Measurements from ENCODE around the gene KRTAP10-11. TPM values are rescaled to one million over a fixed set of nuclear protein-coding genes. Genes with fewer than 3 reads are reported as not detected.

The KRTAP10-11 gene
- total and polyA plus RNA-seq, 12 donors: not detected

DNA sequence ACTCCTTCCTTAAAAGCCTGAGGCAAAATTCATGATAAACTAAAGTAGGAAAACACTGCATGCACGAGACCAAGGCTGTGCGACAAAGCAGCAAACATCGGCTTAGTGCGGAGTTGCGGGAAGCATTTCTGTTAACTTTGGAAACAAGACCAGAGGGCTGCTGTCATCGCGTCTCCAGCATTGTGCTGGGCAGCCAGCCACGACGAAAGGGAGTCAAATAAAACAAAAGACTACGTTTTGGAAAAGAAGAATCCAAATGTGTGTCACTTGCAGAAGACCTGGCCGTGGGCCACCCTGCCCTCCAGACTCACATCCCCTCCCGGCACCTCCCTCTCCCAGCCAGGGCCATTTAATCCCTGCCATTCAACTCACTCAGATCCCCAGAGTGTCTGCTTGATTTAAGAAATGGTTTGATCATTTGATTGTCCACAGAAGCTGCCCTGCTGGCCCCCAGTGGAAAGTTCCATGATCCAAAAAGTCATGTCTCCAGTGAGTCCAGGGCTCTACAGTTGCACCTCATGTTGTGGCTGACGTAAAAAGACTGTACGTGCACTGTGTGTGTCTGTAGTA, 2.4 kb upstream of the KRTAP10-11 start:
- WGBS, 4 donors: 41 to 72% (median 61%) methylated on average over 14 of the region's 14 CpGs
- H3K4me3 ChIP-seq: no peak overlapping the region

DNA sequence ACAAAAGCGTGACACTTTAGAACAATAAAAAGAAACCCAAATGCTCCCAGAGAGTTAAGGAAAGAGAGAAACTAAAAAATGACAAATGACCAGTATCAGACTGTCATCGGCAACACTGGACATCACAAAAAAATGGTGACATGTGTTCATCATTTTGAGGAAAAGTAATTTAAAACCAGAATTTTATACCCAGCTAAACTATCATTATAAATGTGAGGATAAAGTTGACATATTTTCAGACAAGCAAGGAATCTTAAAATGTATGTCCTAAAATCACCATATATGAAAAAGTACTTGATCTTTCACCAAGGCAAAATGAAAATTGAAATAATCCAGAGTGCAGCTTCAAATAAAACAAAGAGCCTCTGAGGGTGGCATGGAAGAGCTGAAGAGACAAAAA, 1.3 kb upstream of the KRTAP10-11 start:
- no peaks in the 10 kb centered on the region for H3K27me3 ChIP-seq

More for the DNA sequence above, 2.4 kb upstream of the KRTAP10-11 start:
- Histone ChIP-seq H3K4me1 (replicated peaks in 1 of 2) (no peaks in the 10 kb centered on the region), H3K27me3 (no peaks in the 10 kb centered on the region), H3K9me3 (replicated peaks in 1 of 3) (no peaks in the 10 kb centered on the region), H3K36me3 (replicated peaks in 1 of 2) (no peaks in the 10 kb centered on the region), H3K27ac (no peak overlapping the region)
- no peak for DNase-seq
- TF ChIP-seq POLR2A (IDR thresholded peaks at IDR 0.05): no peak
- TF ChIP-seq, protein P1, sequence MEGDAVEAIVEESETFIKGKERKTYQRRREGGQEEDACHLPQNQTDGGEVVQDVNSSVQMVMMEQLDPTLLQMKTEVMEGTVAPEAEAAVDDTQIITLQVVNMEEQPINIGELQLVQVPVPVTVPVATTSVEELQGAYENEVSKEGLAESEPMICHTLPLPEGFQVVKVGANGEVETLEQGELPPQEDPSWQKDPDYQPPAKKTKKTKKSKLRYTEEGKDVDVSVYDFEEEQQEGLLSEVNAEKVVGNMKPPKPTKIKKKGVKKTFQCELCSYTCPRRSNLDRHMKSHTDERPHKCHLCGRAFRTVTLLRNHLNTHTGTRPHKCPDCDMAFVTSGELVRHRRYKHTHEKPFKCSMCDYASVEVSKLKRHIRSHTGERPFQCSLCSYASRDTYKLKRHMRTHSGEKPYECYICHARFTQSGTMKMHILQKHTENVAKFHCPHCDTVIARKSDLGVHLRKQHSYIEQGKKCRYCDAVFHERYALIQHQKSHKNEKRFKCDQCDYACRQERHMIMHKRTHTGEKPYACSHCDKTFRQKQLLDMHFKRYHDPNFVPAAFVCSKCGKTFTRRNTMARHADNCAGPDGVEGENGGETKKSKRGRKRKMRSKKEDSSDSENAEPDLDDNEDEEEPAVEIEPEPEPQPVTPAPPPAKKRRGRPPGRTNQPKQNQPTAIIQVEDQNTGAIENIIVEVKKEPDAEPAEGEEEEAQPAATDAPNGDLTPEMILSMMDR (IDR thresholded peaks at IDR 0.05): no peak
- intact Hi-C loops (cut with DNase I): no loop called here

DNA sequence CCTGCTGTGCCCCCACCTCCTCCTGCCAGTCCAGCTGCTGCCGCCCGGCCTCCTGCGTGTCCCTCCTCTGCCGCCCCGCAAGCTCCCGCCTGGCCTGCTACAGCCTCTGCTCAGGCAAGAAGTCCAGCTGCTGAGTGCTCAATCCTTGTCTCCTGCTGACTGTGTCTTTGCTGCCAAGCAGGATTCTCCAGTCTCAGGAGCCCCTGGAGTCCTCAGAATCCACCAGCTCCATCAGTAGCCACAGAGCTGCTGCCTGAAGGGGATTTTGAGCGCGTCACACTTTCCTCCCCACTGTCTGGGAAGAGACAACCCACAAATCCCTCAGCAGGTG, 973 bp downstream of the KRTAP10-11 start:
- peak in 1 of 7 donors; percentile 3 for DNase-seq
- no peaks in the 10 kb centered on the region for H3K9me3 ChIP-seq (replicated peaks in 1 of 3)
- WGBS, 4 donors: 60 to 81% (median 72%) methylated on average over 8 of the region's 8 CpGs
- no peak for TF ChIP-seq POLR2A (IDR thresholded peaks at IDR 0.05)
- TF ChIP-seq, protein P1 (IDR thresholded peaks at IDR 0.05): no peak
- no peaks in the 10 kb centered on the region for H3K4me1 ChIP-seq (replicated peaks in 1 of 2)
- H3K4me3 ChIP-seq: no peak overlapping the region
- no peaks in the 10 kb centered on the region for H3K27me3 ChIP-seq
- no peaks in the 10 kb centered on the region for H3K36me3 ChIP-seq (replicated peaks in 1 of 2)
- H3K27ac ChIP-seq: no peak overlapping the region
- intact Hi-C loops (cut with DNase I): no loop called here

More for the DNA sequence above, 1.3 kb upstream of the KRTAP10-11 start:
- no peak for DNase-seq
- H3K9me3 ChIP-seq (replicated peaks in 1 of 3): no peaks in the 10 kb centered on the region
- no peak for TF ChIP-seq POLR2A (IDR thresholded peaks at IDR 0.05)
- TF ChIP-seq, protein P1 (IDR thresholded peaks at IDR 0.05): no peak
- intact Hi-C loops (cut with DNase I): no loop called here
- H3K4me1 ChIP-seq (replicated peaks in 1 of 2): no peaks in the 10 kb centered on the region
- H3K4me3 ChIP-seq: no peak overlapping the region
- H3K36me3 ChIP-seq (replicated peaks in 1 of 2): no peaks in the 10 kb centered on the region
- WGBS, 4 donors: 42 to 92% (median 45%) methylated on average over 2 of the region's 2 CpGs
- no peak overlapping the region for H3K27ac ChIP-seq

DNA sequence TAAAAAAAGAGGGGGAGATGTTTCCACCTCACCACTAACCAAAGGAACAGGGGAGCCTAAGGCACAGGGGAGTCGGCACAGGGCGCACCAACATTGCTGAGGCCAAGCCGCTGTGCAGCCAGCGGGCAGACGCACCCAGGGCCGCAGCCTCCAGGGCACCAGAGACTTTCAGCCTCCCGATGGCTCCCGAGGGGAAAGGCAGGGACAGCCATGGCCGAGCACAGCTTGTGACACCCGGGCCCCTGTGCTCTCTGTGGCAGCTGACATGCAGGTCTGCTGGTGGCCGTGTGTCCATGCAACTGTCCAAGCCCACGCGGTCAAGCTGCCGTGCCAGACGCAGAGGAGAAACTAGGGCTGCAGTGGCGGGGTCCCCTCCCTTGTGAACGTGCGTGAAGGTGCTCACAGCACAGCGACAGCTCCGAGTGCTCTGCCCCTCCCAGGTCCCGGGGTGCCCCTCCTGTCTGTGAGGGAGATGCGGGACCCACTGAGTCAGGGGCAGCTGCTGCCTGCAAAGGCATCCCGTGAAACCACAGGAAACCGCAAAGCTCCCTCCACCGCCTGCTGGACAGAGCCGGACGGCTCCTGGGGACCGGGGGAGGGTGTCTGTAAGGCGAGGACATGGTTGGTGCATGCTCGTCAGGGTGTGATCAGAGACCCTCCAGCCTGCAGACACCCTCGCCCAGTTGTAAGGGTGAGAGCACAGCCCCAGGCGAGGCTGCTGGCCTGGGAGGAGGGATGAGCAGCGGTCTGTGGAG, 2.5 kb downstream of the KRTAP10-11 start:
- no peak for DNase-seq
- intact Hi-C loops (cut with DNase I): no loop called here
- TF ChIP-seq POLR2A (IDR thresholded peaks at IDR 0.05): no peak
- TF ChIP-seq, protein P1 (IDR thresholded peaks at IDR 0.05): no peak
- Histone ChIP-seq H3K36me3 (replicated peaks in 1 of 2) (no peaks in the 10 kb centered on the region), H3K4me1 (replicated peaks in 1 of 2) (no peaks in the 10 kb centered on the region), H3K27ac (no peak overlapping the region), H3K4me3 (no peak overlapping the region), H3K27me3 (no peaks in the 10 kb centered on the region), H3K9me3 (replicated peaks in 1 of 3) (no peaks in the 10 kb centered on the region)
- 75 to 87% (median 81%) methylated on average over 6 to 33 of the region's 33 CpGs for WGBS, 4 donors

Measured in adrenal gland (tissue), 12 donors.